ENCODE data around the gene CC2D2A. TPM values are rescaled to one million over a fixed set of nuclear protein-coding genes. Genes with fewer than 3 reads are reported as not detected.

Gene CC2D2A
- total RNA-seq, 1 experiment from 2014 or later = 24.7 TPM

- DNase-seq (ENCODE audit: low spot score) = no peak
Observed at GRCh38 chr4:15544248-15544729, 74.6 kb downstream of the CC2D2A start.

GRCh38 chr4:15545371-15545770 lies 75.7 kb downstream of the CC2D2A start:
- in situ Hi-C loops (cut with HindIII; ENCODE audit: low sequenced_read_pairs) = no loop called here
- no peak for DNase-seq (ENCODE audit: low spot score)

More at GRCh38 chr4:15544248-15544729, 74.6 kb downstream of the CC2D2A start:
- in situ Hi-C loops (cut with HindIII; ENCODE audit: low sequenced_read_pairs) = no loop called here

- DNase-seq (ENCODE audit: low spot score) = no peak
- in situ Hi-C loops (cut with HindIII; ENCODE audit: low sequenced_read_pairs) = no loop called here
Observed at GRCh38 chr4:15547392-15547791, 77.7 kb downstream of the CC2D2A start.

- in situ Hi-C loops (cut with HindIII; ENCODE audit: low sequenced_read_pairs) = no loop called here
- DNase-seq (ENCODE audit: low spot score) = no peak
Observed at GRCh38 chr4:15550491-15550890, 80.8 kb downstream of the CC2D2A start.

GRCh38 chr4:15551740-15552446 lies 82.2 kb downstream of the CC2D2A start:
- no peak for DNase-seq (ENCODE audit: low spot score)
- in situ Hi-C loops (cut with HindIII; ENCODE audit: low sequenced_read_pairs) = no loop called here

GRCh38 chr4:15552557-15553362 lies 83.1 kb downstream of the CC2D2A start:
- DNase-seq (ENCODE audit: low spot score) = no peak
- in situ Hi-C loops (cut with HindIII; ENCODE audit: low sequenced_read_pairs) = no loop called here

GRCh38 chr4:15556511-15557092 lies 86.9 kb downstream of the CC2D2A start:
- DNase-seq (ENCODE audit: low spot score) = no peak
- in situ Hi-C loops (cut with HindIII; ENCODE audit: low sequenced_read_pairs) = no loop called here

GRCh38 chr4:15557786-15558550 lies 88.3 kb downstream of the CC2D2A start:
- no peak for DNase-seq (ENCODE audit: low spot score)
- in situ Hi-C loops (cut with HindIII; ENCODE audit: low sequenced_read_pairs) = no loop called here

- DNase-seq (ENCODE audit: low spot score) = no peak
- in situ Hi-C loops (cut with HindIII; ENCODE audit: low sequenced_read_pairs) = no loop called here
Observed at GRCh38 chr4:15558561-15558960, 88.9 kb downstream of the CC2D2A start.

GRCh38 chr4:15562114-15562513 lies 92.4 kb downstream of the CC2D2A start:
- no peak for DNase-seq (ENCODE audit: low spot score)
- in situ Hi-C loops (cut with HindIII; ENCODE audit: low sequenced_read_pairs) = no loop called here

GRCh38 chr4:15562623-15563022 lies 92.9 kb downstream of the CC2D2A start:
- DNase-seq (ENCODE audit: low spot score) = no peak
- in situ Hi-C loops (cut with HindIII; ENCODE audit: low sequenced_read_pairs) = no loop called here

- no peak for DNase-seq (ENCODE audit: low spot score)
- in situ Hi-C loops (cut with HindIII; ENCODE audit: low sequenced_read_pairs) = no loop called here
Observed at GRCh38 chr4:15563871-15564270, 94.2 kb downstream of the CC2D2A start.

- no peak for DNase-seq (ENCODE audit: low spot score)
- in situ Hi-C loops (cut with HindIII; ENCODE audit: low sequenced_read_pairs) = no loop called here
Observed at GRCh38 chr4:15568821-15569220, 99.1 kb downstream of the CC2D2A start.

GRCh38 chr4:15569746-15570145 lies 100.1 kb downstream of the CC2D2A start:
- no peak for DNase-seq (ENCODE audit: low spot score)
- in situ Hi-C loops (cut with HindIII; ENCODE audit: low sequenced_read_pairs) = no loop called here

GRCh38 chr4:15575966-15576365 lies 106.3 kb downstream of the CC2D2A start:
- no peak for DNase-seq (ENCODE audit: low spot score)
- in situ Hi-C loops (cut with HindIII; ENCODE audit: low sequenced_read_pairs) = no loop called here

GRCh38 chr4:15577508-15577907 lies 107.8 kb downstream of the CC2D2A start:
- no peak for DNase-seq (ENCODE audit: low spot score)
- in situ Hi-C loops (cut with HindIII; ENCODE audit: low sequenced_read_pairs) = no loop called here

- no peak for DNase-seq (ENCODE audit: low spot score)
- in situ Hi-C loops (cut with HindIII; ENCODE audit: low sequenced_read_pairs) = no loop called here
Observed at GRCh38 chr4:15584785-15585184, 115.1 kb downstream of the CC2D2A start.

- in situ Hi-C loops (cut with HindIII; ENCODE audit: low sequenced_read_pairs) = no loop called here
- DNase-seq (ENCODE audit: low spot score) = no peak
Observed at GRCh38 chr4:15585331-15585730, 115.6 kb downstream of the CC2D2A start.

GRCh38 chr4:15586066-15586465 lies 116.4 kb downstream of the CC2D2A start:
- no peak for DNase-seq (ENCODE audit: low spot score)
- in situ Hi-C loops (cut with HindIII; ENCODE audit: low sequenced_read_pairs) = no loop called here

Data from G401 (cell line).